ENCODE data around the gene RPL22.

RPL22 gene

DNA sequence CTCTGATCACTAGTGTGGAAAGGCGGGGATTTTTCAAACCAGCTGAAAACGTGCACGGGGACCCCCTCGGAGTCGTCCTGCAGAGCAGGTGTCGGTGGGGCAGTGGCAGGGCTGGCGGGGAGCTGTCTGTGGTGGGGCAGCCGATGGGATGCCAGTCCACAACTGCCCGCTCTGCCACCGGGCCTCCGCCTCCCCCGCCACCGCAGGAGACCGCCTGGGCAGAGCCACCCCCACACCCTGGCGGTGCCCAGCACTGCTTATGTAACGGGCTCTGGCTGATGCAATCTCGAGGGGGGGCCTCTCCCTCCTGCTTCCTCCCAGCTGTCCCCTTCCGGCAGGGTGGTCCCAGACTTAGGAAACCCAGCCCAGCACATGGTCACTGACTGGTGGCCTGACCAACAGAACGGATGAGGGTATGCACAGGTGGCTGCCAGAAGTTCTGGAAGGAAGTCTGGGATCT is 28.6 kb downstream of the RPL22 start:
- DNase-seq, result peak; percentile 20

- DNase-seq, result no peak
These were observed 29.2 kb downstream of the RPL22 start for GRCh38 chr1:6170116-6170741.

DNA sequence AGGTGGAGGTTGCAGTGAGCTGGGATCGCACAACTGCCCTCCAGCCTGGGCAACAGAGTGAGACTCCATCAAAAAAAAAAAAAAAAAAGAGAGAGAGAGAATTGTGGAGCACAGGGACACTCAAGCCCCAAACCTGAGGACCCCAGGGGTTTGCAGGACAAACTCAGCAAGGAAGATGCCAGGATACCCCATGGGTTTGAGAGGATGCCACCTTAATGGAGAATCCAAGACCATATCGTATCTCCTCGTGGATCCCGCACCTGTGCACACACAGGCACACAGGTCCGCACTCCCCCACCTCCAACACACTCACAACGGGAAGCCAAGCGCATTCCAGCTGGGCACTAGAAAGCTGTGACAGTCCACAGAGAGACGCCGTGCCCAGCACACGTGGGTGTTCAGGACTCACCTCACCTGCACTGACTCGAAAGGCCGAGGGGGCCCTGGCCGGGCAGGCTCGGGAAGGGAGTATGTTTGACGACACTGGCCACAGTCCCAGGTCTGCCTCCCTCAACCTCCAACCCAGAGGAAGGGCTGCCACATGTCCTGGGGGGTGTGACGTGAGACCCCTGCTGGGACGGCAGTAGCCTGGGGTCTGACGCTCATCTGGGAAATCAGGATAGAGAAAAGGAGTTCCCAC is 30.3 kb downstream of the RPL22 start:
- no peak for DNase-seq

GRCh38 chr1:6167391-6168303 is 31.7 kb downstream of the RPL22 start:
- no peak for DNase-seq

GRCh38 chr1:6166655-6167390 is 32.6 kb downstream of the RPL22 start:
- no peak for DNase-seq

GRCh38 chr1:6166221-6166620 is 33.2 kb downstream of the RPL22 start:
- DNase-seq, result no peak

- no peak for DNase-seq
These were observed 33.9 kb downstream of the RPL22 start for GRCh38 chr1:6165441-6165985.

DNA sequence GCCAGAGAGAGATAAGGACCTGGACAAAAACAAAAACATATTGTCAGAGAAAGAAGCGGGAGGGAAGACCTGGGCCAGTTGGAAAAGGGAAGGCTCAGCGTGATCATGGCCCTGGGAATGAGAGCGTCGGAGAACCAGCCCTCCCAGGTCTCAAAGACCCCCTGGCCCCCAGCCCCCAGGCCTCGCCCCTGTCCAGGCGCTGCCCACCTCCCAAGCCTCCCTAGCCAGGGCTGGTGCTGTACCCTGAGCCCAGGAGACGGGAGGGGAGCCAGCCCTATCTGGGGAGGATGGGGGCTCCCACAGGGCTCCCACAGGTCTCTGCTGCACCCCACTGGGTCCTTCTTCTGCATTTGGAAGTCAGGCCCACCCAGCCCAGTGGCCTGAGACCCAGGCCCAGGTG is 34.4 kb downstream of the RPL22 start:
- DNase-seq, result no peak

GRCh38 chr1:6163973-6164617 is 35.3 kb downstream of the RPL22 start:
- DNase-seq, result no peak

DNA sequence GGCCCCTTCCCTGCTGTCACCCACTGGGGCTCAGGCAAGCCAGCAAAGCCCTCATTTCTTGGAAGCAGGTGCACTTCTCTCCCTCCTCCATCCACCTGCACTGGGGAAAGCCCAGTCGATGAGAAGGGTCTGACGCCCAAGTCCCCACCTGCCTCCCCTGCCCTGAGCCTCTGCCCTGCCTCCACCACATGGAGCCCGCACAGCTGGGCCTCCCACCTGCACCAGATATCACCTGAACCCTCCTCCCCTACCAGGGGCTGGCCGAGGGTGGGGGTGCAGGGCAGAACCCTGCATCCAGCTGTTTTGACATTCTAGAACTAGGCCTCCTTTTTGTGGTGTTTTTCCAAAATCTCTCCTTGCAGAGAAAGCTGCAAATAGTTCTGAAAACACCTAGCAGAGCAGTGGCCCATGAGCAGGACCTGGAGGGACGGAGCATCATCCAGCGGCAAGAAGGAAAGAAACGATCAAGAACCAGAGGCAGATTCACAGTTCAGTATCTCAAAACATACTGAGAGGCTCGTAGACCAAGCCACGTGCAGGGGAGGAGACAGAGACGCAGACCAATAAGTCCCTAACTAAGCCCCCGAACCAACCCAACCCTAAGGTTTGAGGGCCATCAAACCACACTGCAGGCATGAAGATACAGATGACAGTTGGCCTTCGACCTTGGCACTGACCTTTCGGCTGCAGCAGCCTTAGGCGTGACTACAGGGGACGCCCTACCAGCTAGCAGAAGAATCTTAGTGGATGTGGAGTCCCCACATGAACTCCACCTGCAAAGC is 36.0 kb downstream of the RPL22 start:
- DNase-seq, result no peak

- no peak for DNase-seq
These were observed 36.6 kb downstream of the RPL22 start for GRCh38 chr1:6162773-6163172.

DNA sequence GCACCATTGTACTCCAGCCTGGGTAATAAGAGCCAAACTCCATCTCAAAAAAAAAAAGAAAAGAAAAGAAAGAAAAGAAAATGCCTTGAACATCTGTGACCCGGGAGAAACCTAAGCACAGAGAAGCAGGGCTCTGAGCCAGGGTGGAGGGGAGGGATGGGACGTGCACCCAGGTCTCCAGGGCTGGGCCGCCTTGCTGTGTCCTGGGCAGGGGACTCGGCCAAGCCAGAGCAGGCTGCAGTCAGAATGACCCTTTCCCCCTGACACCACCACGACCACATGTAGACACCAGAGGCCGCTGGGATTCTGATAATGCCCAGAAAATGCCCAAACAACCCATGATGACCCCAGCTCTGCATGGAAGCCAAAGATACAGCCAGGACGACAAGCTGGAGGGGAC is 37.1 kb downstream of the RPL22 start:
- DNase-seq, result no peak

GRCh38 chr1:6158181-6158580 is 41.2 kb downstream of the RPL22 start:
- no peak for DNase-seq

DNA sequence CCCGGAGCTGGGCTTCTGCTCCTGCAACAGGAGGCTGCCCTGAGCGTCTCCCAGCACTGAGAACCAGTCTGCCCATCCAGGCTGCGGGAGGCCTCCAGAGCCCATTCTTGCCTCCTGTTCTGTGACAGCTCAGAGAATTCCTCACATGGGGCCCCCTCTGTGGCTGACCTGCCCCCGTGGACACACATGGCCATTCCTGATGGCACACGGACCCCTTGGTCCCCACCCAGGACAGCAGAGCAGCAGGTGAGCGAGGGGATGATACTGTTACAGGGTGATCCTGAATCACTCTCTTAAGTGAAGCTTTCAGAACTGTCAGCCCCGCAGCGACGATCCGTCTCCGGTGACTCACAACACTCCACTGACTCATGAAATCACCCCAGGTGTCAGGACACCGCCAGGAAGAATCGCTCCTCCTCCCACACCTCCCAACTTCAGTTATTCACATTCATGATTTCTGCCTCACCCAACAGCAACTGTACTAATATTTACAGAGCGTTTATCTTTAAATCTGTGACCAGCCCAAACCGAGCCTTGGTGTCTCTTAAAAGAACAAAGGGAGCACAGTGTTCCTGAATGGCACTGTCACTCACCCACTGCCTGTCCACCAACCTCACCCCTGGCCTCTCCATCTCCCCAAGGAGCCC is 41.7 kb downstream of the RPL22 start:
- DNase-seq, result peak; percentile 88

GRCh38 chr1:6157132-6157527 is 42.3 kb downstream of the RPL22 start:
- DNase-seq, result no peak

GRCh38 chr1:6154525-6155319 is 44.7 kb downstream of the RPL22 start:
- no peak for DNase-seq

- no peak for DNase-seq
These were observed 46.5 kb downstream of the RPL22 start for GRCh38 chr1:6152882-6153281.

DNA sequence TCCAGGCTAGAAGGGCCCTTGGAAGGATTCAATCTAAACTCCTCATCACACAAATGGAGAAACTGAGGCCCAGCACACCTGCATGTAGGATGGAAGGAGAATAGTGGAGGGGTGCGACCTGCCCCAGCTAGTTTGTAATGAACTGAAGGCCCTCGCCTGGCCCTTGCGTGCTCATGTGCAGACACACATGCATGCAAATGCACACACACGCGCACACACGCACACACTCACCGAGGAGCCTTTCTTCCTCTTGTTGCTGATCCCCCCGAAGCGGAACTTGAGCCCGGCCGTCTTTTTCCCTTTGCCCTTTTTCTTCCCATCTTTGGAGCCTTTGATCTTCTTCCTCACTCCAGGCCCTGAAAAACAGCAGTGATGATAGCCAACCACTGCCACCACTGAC is 47.2 kb downstream of the RPL22 start:
- DNase-seq, result no peak

GRCh38 chr1:6151291-6151822 is 48.0 kb downstream of the RPL22 start:
- DNase-seq, result no peak

All from kidney glomerular epithelial cell (primary cell).